ENCODE results near the gene PRKAB2. TPM values are rescaled to one million over a fixed set of nuclear protein-coding genes. Genes with fewer than 3 reads are reported as not detected.

The PRKAB2 gene
- total RNA-seq, 6 experiments from 2014 or later, result 8.7 to 13.2 (median 11.5) TPM

GRCh38 chr1:147209825-147210821, 37.9 kb upstream of the PRKAB2 start:
- Mint-ChIP-seq H3K4me1 (ENCODE audit: low read depth) (peaks cover 7% of the 10 kb centered on the region), H3K9me3 (no peaks in the 10 kb centered on the region), H3K4me3 (no peak overlapping the region), H3K36me3 (ENCODE audit: low read depth) (no peaks in the 10 kb centered on the region), H3K27me3 (ENCODE audit: insufficient read depth) (no peaks in the 10 kb centered on the region), H3K27ac (no peak overlapping the region)
- no peak for DNase-seq
- no peak for TF ChIP-seq CTCF (IDR thresholded peaks at IDR 0.05)

GRCh38 chr1:147208619-147209018, 36.3 kb upstream of the PRKAB2 start:
- Mint-ChIP-seq H3K4me1 (ENCODE audit: low read depth) (no peaks in the 10 kb centered on the region), H3K4me3 (no peak overlapping the region), H3K36me3 (ENCODE audit: low read depth) (no peaks in the 10 kb centered on the region), H3K27ac (no peak overlapping the region), H3K9me3 (no peaks in the 10 kb centered on the region), H3K27me3 (ENCODE audit: insufficient read depth) (no peaks in the 10 kb centered on the region)
- TF ChIP-seq CTCF (IDR thresholded peaks at IDR 0.05), result no peak
- DNase-seq, result no peak

GRCh38 chr1:147207192-147207591, 34.9 kb upstream of the PRKAB2 start:
- DNase-seq, result no peak
- Mint-ChIP-seq H3K4me1 (ENCODE audit: low read depth) (peaks cover 6% of the 10 kb centered on the region), H3K27me3 (ENCODE audit: insufficient read depth) (no peaks in the 10 kb centered on the region), H3K27ac (no peak overlapping the region), H3K9me3 (no peaks in the 10 kb centered on the region), H3K36me3 (ENCODE audit: low read depth) (no peaks in the 10 kb centered on the region), H3K4me3 (no peak overlapping the region)
- no peak for TF ChIP-seq CTCF (IDR thresholded peaks at IDR 0.05)

GRCh38 chr1:147204080-147204479, 31.8 kb upstream of the PRKAB2 start:
- no peak for TF ChIP-seq CTCF (IDR thresholded peaks at IDR 0.05)
- Mint-ChIP-seq H3K27ac (no peak overlapping the region), H3K36me3 (ENCODE audit: low read depth) (no peaks in the 10 kb centered on the region), H3K9me3 (no peaks in the 10 kb centered on the region), H3K4me1 (ENCODE audit: low read depth) (peaks cover 6% of the 10 kb centered on the region), H3K27me3 (ENCODE audit: insufficient read depth) (no peaks in the 10 kb centered on the region), H3K4me3 (no peak overlapping the region)
- DNase-seq, result no peak

GRCh38 chr1:147202576-147202975, 30.3 kb upstream of the PRKAB2 start:
- Mint-ChIP-seq H3K9me3 (no peaks in the 10 kb centered on the region), H3K27ac (no peak overlapping the region)
- TF ChIP-seq CTCF (IDR thresholded peaks at IDR 0.05), result no peak

More at GRCh38 chr1:147202576-147202975, 30.3 kb upstream of the PRKAB2 start:
- Mint-ChIP-seq H3K4me3 (no peak overlapping the region), H3K27me3 (ENCODE audit: insufficient read depth) (no peaks in the 10 kb centered on the region), H3K4me1 (ENCODE audit: low read depth) (peaks cover 6% of the 10 kb centered on the region), H3K36me3 (ENCODE audit: low read depth) (no peaks in the 10 kb centered on the region)
- DNase-seq, result no peak

Data from HFFc6 (cell line).